Hepatocyte (in vitro differentiated cells): ENCODE data around the gene MOBP. TPM values are rescaled to one million over a fixed set of nuclear protein-coding genes. Genes with fewer than 3 reads are reported as not detected.

ENCODE experiments used
- DNase-seq: peaks from one replicate; pipeline ENCODE4 v3.0.0-alpha.2; 2016; ENCODE audit warnings: low spot score
- H2AFZ ChIP-seq: fragments of 200-600 bp; sonication (generic); 2 replicates; pipeline ENCODE4 v1.6.0; 2016; ENCODE audit warnings: antibody characterized with exemption, mild to moderate bottlenecking
- H3K27ac ChIP-seq: fragments of 200-600 bp; sonication (generic); 2 replicates; pipeline ENCODE4 v1.5.1; 2016; ENCODE audit warnings: mild to moderate bottlenecking
- H3K27me3 ChIP-seq: fragments of 200-600 bp; sonication (generic); 2 replicates; pipeline ENCODE4 v1.6.1; 2016
- H3K36me3 ChIP-seq: fragments of 200-600 bp; sonication (generic); replicated peaks from 2 replicates; pipeline ENCODE4 v1.5.1; 2016; ENCODE audit warnings: low read depth; ENCODE audit not compliant: insufficient read depth
- H3K4me1 ChIP-seq: fragments of 200-600 bp; sonication (generic); 2 replicates; pipeline ENCODE4 v1.5.1; 2016; ENCODE audit warnings: mild to moderate bottlenecking, moderate library complexity; ENCODE audit not compliant: insufficient read depth
- H3K4me2 ChIP-seq: fragments of 200-600 bp; sonication (generic); 2 replicates; pipeline ENCODE4 v1.6.0; 2016
- H3K4me3 ChIP-seq: fragments of 200-600 bp; sonication (generic); 2 replicates; pipeline ENCODE4 v1.5.1; 2016; ENCODE audit warnings: mild to moderate bottlenecking
- H3K79me2 ChIP-seq: fragments of 200-600 bp; sonication (generic); 2 replicates; pipeline ENCODE4 v1.6.0; 2017; ENCODE audit warnings: mild to moderate bottlenecking
- H3K9me2 ChIP-seq: fragments of 200-600 bp; sonication (generic); replicated peaks from 2 replicates; pipeline ENCODE4 v1.6.0; 2017; ENCODE audit warnings: mild to moderate bottlenecking; ENCODE audit not compliant: insufficient read depth
- H3K9me3 ChIP-seq: fragments of 200-600 bp; sonication (generic); 2 replicates; pipeline ENCODE4 v1.5.1; 2016; ENCODE audit warnings: low read depth, mild to moderate bottlenecking
- H4K20me1 ChIP-seq: fragments of 200-600 bp; sonication (generic); 2 replicates; pipeline ENCODE4 v1.6.0; 2016; ENCODE audit warnings: mild to moderate bottlenecking; ENCODE audit not compliant: insufficient read depth, poor library complexity, severe bottlenecking
- CTCF ChIP-seq: fragments of 200-600 bp; sonication (generic); IDR thresholded peaks from 2 replicates; pipeline ENCODE4 v1.5.1; 2016; ENCODE audit warnings: antibody characterized with exemption, mild to moderate bottlenecking; ENCODE audit not compliant: poor library complexity
- EZH2 ChIP-seq: fragments of 200-600 bp; sonication (generic); IDR thresholded peaks from 2 replicates; pipeline ENCODE4 v1.6.1; 2016; ENCODE audit warnings: antibody characterized with exemption, mild to moderate bottlenecking, borderline replicate concordance
- EZH2phosphoT487 ChIP-seq: fragments of 200-600 bp; sonication (generic); IDR thresholded peaks from one replicate; pipeline ENCODE4 v1.6.1; 2018; ENCODE audit warnings: antibody characterized with exemption, mild to moderate bottlenecking, low read depth, moderate library complexity; ENCODE audit not compliant: unreplicated experiment, severe bottlenecking
- WGBS: methylation state at CpG from one replicate; pipeline ENCODE4 v1.1.6; 2016; ENCODE audit warnings: low lambda C conversion rate; ENCODE audit errors: missing lambda C conversion rate; 5-methylcytosine and 5-hydroxymethylcytosine counted together
- polyA plus RNA-seq: library from polyadenylated mRNA; unstranded; fragments of >200 nt; fragmentation: Nextera tagmentation; extraction: Ambion mirVana; gene quantifications from 2 replicates; pipeline ENCODE4 v1.2.1, GENCODE V29; 2016
- total RNA-seq: library from RNA; depleted of rRNA; stranded (reverse); fragments of >200 nt; gene quantifications from 2 replicates; pipeline ENCODE4 v1.2.3, GENCODE V29; 2014

Gene MOBP
- total and polyA plus RNA-seq, 2 experiments from 2014 or later: 0.10 to 0.17 TPM

DNA sequence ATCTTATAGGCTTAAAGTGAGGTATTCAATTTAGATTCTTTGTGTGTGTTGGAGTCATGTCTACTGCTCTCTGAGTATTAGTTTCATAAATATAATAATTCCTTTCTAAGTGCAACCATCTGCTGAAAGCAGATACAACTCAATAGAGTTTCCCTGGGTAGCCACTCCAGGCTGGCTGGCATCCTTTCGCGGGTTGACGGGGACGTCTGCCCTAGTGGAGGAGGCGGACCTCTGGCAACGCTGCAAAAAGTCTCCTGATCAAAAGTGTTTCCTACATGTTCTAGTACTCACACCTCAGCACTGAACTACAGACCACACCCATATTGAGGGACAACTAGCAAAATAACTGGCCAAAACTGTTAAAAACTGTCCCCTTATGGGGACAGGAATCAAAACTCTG, 2.5 kb downstream of the MOBP start:
- 88% methylated on average over 6 of the region's 6 CpGs for WGBS

DNA sequence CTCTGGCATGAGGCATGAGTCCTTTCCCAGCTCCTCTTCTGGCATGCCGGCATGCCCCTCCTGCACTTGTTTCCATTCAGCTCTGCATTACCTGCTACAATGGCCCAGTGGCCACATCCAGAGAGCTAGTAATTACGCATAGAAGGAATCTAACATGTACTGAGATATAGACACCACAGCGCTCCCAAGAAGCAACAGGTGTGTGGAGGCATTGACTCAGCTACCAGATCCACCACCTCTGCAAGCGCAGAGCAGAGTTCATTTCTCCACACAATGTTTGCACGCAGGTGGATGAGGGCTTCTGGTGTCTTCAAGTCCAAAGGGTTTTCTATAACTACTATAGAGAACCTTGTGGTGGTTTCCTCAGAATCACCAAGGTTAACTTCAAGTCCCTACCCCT, 4.2 kb downstream of the MOBP start:
- Histone ChIP-seq H3K4me1 (no peaks in the 10 kb centered on the region), H4K20me1 (no peaks in the 10 kb centered on the region), H3K27ac (no peak overlapping the region), H2AFZ (no peak overlapping the region), H3K9me2 (no peaks in the 10 kb centered on the region), H3K9me3 (no peaks in the 10 kb centered on the region), H3K27me3 (no peaks in the 10 kb centered on the region), H3K4me3 (no peak overlapping the region), H3K36me3 (no peaks in the 10 kb centered on the region), H3K79me2 (no peaks in the 10 kb centered on the region), H3K4me2 (no peak overlapping the region)
- TF ChIP-seq EZH2: no peak
- 99% methylated on average over 5 of the region's 5 CpGs for WGBS
- DNase-seq: no peak

More for the DNA sequence above, 2.5 kb downstream of the MOBP start:
- no peak overlapping the region for H3K4me2 ChIP-seq
- no peak overlapping the region for H3K4me3 ChIP-seq
- no peaks in the 10 kb centered on the region for H3K27me3 ChIP-seq
- no peak for TF ChIP-seq EZH2phosphoT487
- no peak for TF ChIP-seq EZH2
- TF ChIP-seq CTCF: no peak
- H3K9me3 ChIP-seq: no peaks in the 10 kb centered on the region
- H4K20me1 ChIP-seq: no peaks in the 10 kb centered on the region
- H3K36me3 ChIP-seq: no peaks in the 10 kb centered on the region
- no peaks in the 10 kb centered on the region for H3K79me2 ChIP-seq
- H3K9me2 ChIP-seq: no peaks in the 10 kb centered on the region
- H3K4me1 ChIP-seq: no peaks in the 10 kb centered on the region
- DNase-seq: no peak
- no peak overlapping the region for H3K27ac ChIP-seq
- no peak overlapping the region for H2AFZ ChIP-seq

- Histone ChIP-seq H3K36me3 (no peaks in the 10 kb centered on the region), H3K4me2 (no peak overlapping the region), H3K9me3 (no peaks in the 10 kb centered on the region), H3K27ac (no peak overlapping the region), H3K27me3 (no peaks in the 10 kb centered on the region), H3K4me1 (no peaks in the 10 kb centered on the region), H2AFZ (no peak overlapping the region), H4K20me1 (no peaks in the 10 kb centered on the region), H3K4me3 (no peak overlapping the region), H3K9me2 (no peaks in the 10 kb centered on the region), H3K79me2 (no peaks in the 10 kb centered on the region)
- 87% methylated on average over 4 of the region's 4 CpGs for WGBS
- DNase-seq: peak; percentile 13
- TF ChIP-seq EZH2 (no peak), EZH2phosphoT487 (no peak), CTCF (no peak)
Observed at GRCh38 chr3:39473452-39474125, 6.1 kb downstream of the MOBP start.

DNA sequence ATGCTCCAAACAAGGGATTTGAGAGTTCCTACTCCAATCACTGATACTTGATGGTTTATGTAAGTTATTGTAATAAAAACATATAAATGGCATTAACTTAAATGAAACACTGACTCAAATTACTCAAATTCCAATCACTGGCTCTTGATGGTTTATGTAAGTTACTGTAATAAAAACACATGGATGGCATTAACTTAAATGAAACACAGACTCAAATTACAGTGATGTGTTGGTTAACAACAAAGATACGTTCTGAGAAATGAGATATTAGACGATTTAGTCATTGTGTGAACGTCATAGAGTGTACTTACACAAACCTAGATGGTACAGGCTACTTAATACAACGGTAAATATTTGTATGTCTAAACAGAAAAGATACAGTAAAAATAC, 6.6 kb downstream of the MOBP start:
- TF ChIP-seq EZH2 (no peak), EZH2phosphoT487 (no peak), CTCF (no peak)
- no peaks in the 10 kb centered on the region for H4K20me1 ChIP-seq
- no peak for DNase-seq
- H3K9me2 ChIP-seq: no peaks in the 10 kb centered on the region
- no peaks in the 10 kb centered on the region for H3K4me1 ChIP-seq
- H3K9me3 ChIP-seq: no peaks in the 10 kb centered on the region
- H3K4me2 ChIP-seq: no peak overlapping the region
- WGBS: 52% methylated on average over 4 of the region's 4 CpGs
- no peak overlapping the region for H2AFZ ChIP-seq
- H3K36me3 ChIP-seq: no peaks in the 10 kb centered on the region
- no peak overlapping the region for H3K4me3 ChIP-seq
- H3K79me2 ChIP-seq: no peaks in the 10 kb centered on the region
- no peaks in the 10 kb centered on the region for H3K27me3 ChIP-seq
- no peak overlapping the region for H3K27ac ChIP-seq
